HepG2 (cell line): ENCODE results near the gene ENO3. TPM values are rescaled to one million over a fixed set of nuclear protein-coding genes. Genes with fewer than 3 reads are reported as not detected.

Experiments used
- BHLHE40 ChIP-seq: IDR thresholded peaks from 2 replicates; pipeline ENCODE4 v1.6.1; 2011; ENCODE audit warnings: low read length, improper control_type of control experiment
- FOSL1 ChIP-seq: sonication (generic); formaldehyde crosslinking; IDR thresholded peaks from 2 replicates; pipeline ENCODE4 v1.9.0; 2021; ENCODE audit warnings: missing genetic modification reagents, borderline replicate concordance
- FOXC1 ChIP-seq: sonication (generic); formaldehyde crosslinking; IDR thresholded peaks from 2 replicates; pipeline ENCODE4 v1.8.0; 2022; ENCODE audit warnings: mild to moderate bottlenecking, missing genetic modification reagents, borderline replicate concordance
- HCFC1 ChIP-seq: fragments of 150-350 bp; IDR thresholded peaks from 2 replicates; pipeline ENCODE4 v1.6.1; 2014; ENCODE audit warnings: low read depth, low read length
- HNF1B ChIP-seq: sonication (generic); formaldehyde crosslinking; IDR thresholded peaks from 2 replicates; pipeline ENCODE4 v1.5.1; 2020; ENCODE audit warnings: mild to moderate bottlenecking, moderate library complexity, missing genetic modification reagents
- HOXA3 ChIP-seq: sonication (generic); formaldehyde crosslinking; IDR thresholded peaks from 2 replicates; pipeline ENCODE4 v1.5.0; 2020; ENCODE audit warnings: missing genetic modification reagents
- MBNL3 ChIP-seq: fragments of 250-450 bp; sonication (Bioruptor Pico); conservative IDR thresholded peaks from 2 replicates; pipeline ENCODE4 v1.8.0; 2022; ENCODE audit warnings: mild to moderate bottlenecking, inconsistent platforms
- MTA3 ChIP-seq: sonication (generic); formaldehyde crosslinking; IDR thresholded peaks from 2 replicates; pipeline ENCODE4 v1.4.0; 2020; ENCODE audit warnings: missing genetic modification reagents
- MXD1 ChIP-seq: sonication (generic); formaldehyde crosslinking; IDR thresholded peaks from 2 replicates; pipeline ENCODE4 v1.4.0; 2020; ENCODE audit warnings: mild to moderate bottlenecking, missing genetic modification reagents
- MYC ChIP-seq: sonication (generic); formaldehyde crosslinking; IDR thresholded peaks from 2 replicates; pipeline ENCODE4 v1.9.0; 2021; ENCODE audit warnings: missing genetic modification reagents, borderline replicate concordance
- PCBP1 ChIP-seq: fragments of 200-400 bp; formaldehyde crosslinking; IDR thresholded peaks from 2 replicates; pipeline ENCODE4 v1.6.1; 2017; ENCODE audit warnings: mild to moderate bottlenecking, low read depth, low read length, borderline replicate concordance
- SAFB2 ChIP-seq: sonication (generic); formaldehyde crosslinking; IDR thresholded peaks from 2 replicates; pipeline ENCODE4 v1.5.1; 2020; ENCODE audit warnings: missing genetic modification reagents, low read depth, mild to moderate bottlenecking, borderline replicate concordance
- ZBTB3 ChIP-seq: sonication (generic); formaldehyde crosslinking; IDR thresholded peaks from 2 replicates; pipeline ENCODE4 v1.4.0; 2020; ENCODE audit warnings: low read depth, mild to moderate bottlenecking, moderate library complexity, missing genetic modification reagents, borderline replicate concordance
- ZBTB43 ChIP-seq: sonication (generic); formaldehyde crosslinking; conservative IDR thresholded peaks from 2 replicates; pipeline ENCODE4 v1.4.0; 2020; ENCODE audit warnings: missing genetic modification reagents
- ZFP90 ChIP-seq: sonication (generic); formaldehyde crosslinking; IDR thresholded peaks from 2 replicates; pipeline ENCODE4 v1.8.0; 2022; ENCODE audit warnings: missing genetic modification reagents, mild to moderate bottlenecking, inconsistent platforms, borderline replicate concordance
- ZNF224 ChIP-seq: sonication (generic); formaldehyde crosslinking; IDR thresholded peaks from 2 replicates; pipeline ENCODE4 v1.5.0; 2020; ENCODE audit warnings: mild to moderate bottlenecking, missing genetic modification reagents
- ZNF235 ChIP-seq: sonication (generic); formaldehyde crosslinking; IDR thresholded peaks from 2 replicates; pipeline ENCODE4 v1.8.1; 2023; ENCODE audit warnings: mild to moderate bottlenecking, missing genetic modification reagents, borderline replicate concordance
- ZNF264 ChIP-seq: sonication (generic); formaldehyde crosslinking; IDR thresholded peaks from 2 replicates; pipeline ENCODE4 v1.4.0; 2020; ENCODE audit warnings: missing genetic modification reagents
- ZNF367 ChIP-seq: sonication (generic); formaldehyde crosslinking; IDR thresholded peaks from 2 replicates; pipeline ENCODE4 v1.4.0; 2020; ENCODE audit warnings: missing genetic modification reagents, borderline replicate concordance
- ZNF562 ChIP-seq: sonication (generic); formaldehyde crosslinking; IDR thresholded peaks from 2 replicates; pipeline ENCODE4 v1.8.0; 2022; ENCODE audit warnings: missing genetic modification reagents, borderline replicate concordance
- ZNF597 ChIP-seq: sonication (generic); formaldehyde crosslinking; IDR thresholded peaks from 2 replicates; pipeline ENCODE4 v1.5.0; 2020; ENCODE audit warnings: missing genetic modification reagents
- ZNF598 ChIP-seq: sonication (generic); formaldehyde crosslinking; IDR thresholded peaks from 2 replicates; pipeline ENCODE4 v1.5.1; 2020; ENCODE audit warnings: mild to moderate bottlenecking, missing genetic modification reagents, borderline replicate concordance
- ZNF782 ChIP-seq: sonication (generic); formaldehyde crosslinking; IDR thresholded peaks from 2 replicates; pipeline ENCODE4 v1.4.0; 2020; ENCODE audit warnings: missing genetic modification reagents, mild to moderate bottlenecking, borderline replicate concordance
- ZNF788 ChIP-seq: sonication (generic); formaldehyde crosslinking; IDR thresholded peaks from 2 replicates; pipeline ENCODE4 v1.5.0; 2020; ENCODE audit warnings: mild to moderate bottlenecking, missing genetic modification reagents, borderline replicate concordance
- ZNF891 ChIP-seq: sonication (generic); formaldehyde crosslinking; IDR thresholded peaks from 2 replicates; pipeline ENCODE4 v1.5.0; 2020; ENCODE audit warnings: mild to moderate bottlenecking, missing genetic modification reagents
- polyA plus RNA-seq, 8 experiments: library from polyadenylated mRNA; depleted of rRNA in 3 of 8; stranded (reverse) in 7 of 8; unstranded in 1 of 8; fragments of >200 nt; fragmentation: Illumina TruSeq in 4 of 8; extraction: Trizol in 4 of 8; gene quantifications; 2 replicates each; pipeline versions ENCODE4 v1.2.1 to v1.2.3, GENCODE V29; 2011 to 2016; ENCODE audit warnings: low read depth in 4 of 8, missing spikeins in 1 of 8, mixed read lengths in 1 of 8; ENCODE audit not compliant: insufficient read depth in 1 of 8
- total RNA-seq, 5 experiments: library from RNA; depleted of rRNA; stranded (reverse); fragments of >200 nt; fragmentation: Illumina TruSeq; extraction: Trizol; gene quantifications; 2 replicates each; pipeline ENCODE4 v1.2.3, GENCODE V29; 2016; ENCODE audit warnings: low read depth in 1 of 5

ENO3 gene
- total and polyA plus RNA-seq, 2 of the 13 experiments (the other 11 are each of a cell fraction or from before 2014, with no cell fraction given): 59.8 to 69.8 TPM

DNA sequence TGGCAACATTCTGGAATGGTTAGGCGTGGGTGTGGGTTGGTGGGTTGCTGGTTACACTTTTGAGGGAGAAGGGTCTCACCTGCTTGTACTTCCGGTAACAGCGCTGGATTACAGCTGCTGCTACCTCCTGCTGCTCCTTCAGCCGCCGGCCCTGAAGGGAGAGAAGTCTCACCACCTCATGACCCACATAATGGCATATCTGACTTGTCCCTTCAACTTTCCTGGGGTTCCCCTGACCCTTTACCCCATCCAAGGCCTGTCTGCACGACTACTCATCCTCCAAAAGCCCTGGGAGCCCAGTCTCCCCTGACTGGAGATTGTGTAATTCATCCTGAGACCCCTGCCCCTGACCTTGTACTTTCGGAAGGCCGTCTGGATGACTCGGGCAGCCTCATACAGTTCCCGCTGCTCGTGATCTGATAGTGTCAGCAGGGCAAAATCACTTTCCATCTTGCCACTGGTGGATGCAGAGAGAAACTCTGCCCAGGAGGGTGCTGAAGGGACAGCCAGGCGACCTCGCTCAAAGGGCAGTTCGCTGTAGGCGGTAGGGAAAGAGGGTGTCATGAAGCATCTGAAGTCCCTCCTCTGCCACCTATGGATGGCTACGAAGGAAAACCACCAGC lies 18.7 kb downstream of the ENO3 start (continued):
- TF ChIP-seq ZBTB43 (CRISPR knock-in tag): 0 out of 2 replicates have a peak, but pooled peaks have one; percentile 40
- TF ChIP-seq MXD1 (CRISPR knock-in tag): no peak
- peak; percentile 67; the same call in 1 of the 2 replicates for TF ChIP-seq HOXA3 (CRISPR knock-in tag)
- TF ChIP-seq HNF1B: no peak
- 0 out of 2 replicates have a peak, but pooled peaks have one; percentile 31 for TF ChIP-seq ZNF264 (CRISPR knock-in tag)
- TF ChIP-seq ZNF891 (CRISPR knock-in tag): no peak
- TF ChIP-seq HCFC1: no peak
- no peak for TF ChIP-seq PCBP1
- TF ChIP-seq ZNF224 (CRISPR knock-in tag): no peak
- TF ChIP-seq ZNF597 (CRISPR knock-in tag): no peak
- no peak; the same call in 1 of the 2 replicates for TF ChIP-seq ZFP90 (CRISPR knock-in tag)
- TF ChIP-seq FOSL1 (CRISPR knock-in tag): no peak
- TF ChIP-seq ZNF598 (CRISPR knock-in tag): no peak
- TF ChIP-seq ZNF235: no peak
- no peak for TF ChIP-seq ZNF782 (CRISPR knock-in tag)
- TF ChIP-seq MYC (CRISPR knock-in tag): peak; percentile 39; the same call in 1 of the 2 replicates
- TF ChIP-seq MTA3: no peak
- TF ChIP-seq SAFB2 (CRISPR knock-in tag): no peak; the same call in 1 of the 2 replicates
- TF ChIP-seq ZNF788 (CRISPR knock-in tag): peak; percentile 68
- no peak for TF ChIP-seq ZNF367 (CRISPR knock-in tag)
- TF ChIP-seq ZNF562 (CRISPR knock-in tag): no peak
- TF ChIP-seq ZBTB3 (CRISPR knock-in tag): no peak
- TF ChIP-seq MBNL3 (CRISPR knock-in tag): no peak
- TF ChIP-seq BHLHE40: no peak
- no peak for TF ChIP-seq FOXC1 (CRISPR knock-in tag)
